H1 (cell line): Measurements from ENCODE around the gene RHBDD2. TPM values are rescaled to one million over a fixed set of nuclear protein-coding genes. Genes with fewer than 3 reads are reported as not detected.
"Not testable (repeated sequence)": the region's sequence is repeated elsewhere in the genome, so short reads cannot be mapped to it uniquely, and the experiment has no call there.

Experiments used
- CTCF ChIA-PET: fragments of 300-600 bp; sonication (Branson Sonifier 250); formaldehyde crosslinking; loops from one replicate; lab custom pipeline; 2021; ENCODE audit not compliant: partially characterized antibody; lab: Charles Lee
- POLR2A ChIA-PET: fragments of 300-600 bp; sonication (Branson Sonifier 250); formaldehyde crosslinking; loops from one replicate; lab custom pipeline; 2021; ENCODE audit warnings: inconsistent platforms; ENCODE audit not compliant: partially characterized antibody; lab: Charles Lee
- DNase-seq, 2 experiments: peaks; one replicate each; pipeline versions ENCODE4 v3.0.0 to v3.0.0-alpha.2; 2010 to 2022; ENCODE audit warnings: low spot score in 2 of 2, low read depth in 1 of 2, mixed read lengths in 1 of 2
- FAIRE-seq: peaks from 2 replicates; lab custom pipeline; 2011; peaks lifted over from hg19 to GRCh38; lab: Jason Lieb, UNC
- H2AFZ ChIP-seq: 2 replicates; pipeline ENCODE4 v1.8.1; 2012; ENCODE audit warnings: low read length, inconsistent platforms
- H2AK5ac ChIP-seq: 2 replicates; pipeline ENCODE4 v1.6.1; 2013; ENCODE audit warnings: low read depth, low read length
- H2BK120ac ChIP-seq: replicated peaks from 2 replicates; pipeline ENCODE3; 2013; ENCODE audit warnings: low read depth, low read length, inconsistent platforms
- H2BK12ac ChIP-seq: 2 replicates; pipeline ENCODE4 v1.6.1; 2013; ENCODE audit warnings: low read depth, low read length
- H2BK15ac ChIP-seq: 2 replicates; pipeline ENCODE4 v1.6.1; 2013; ENCODE audit warnings: low read length
- H2BK20ac ChIP-seq: 2 replicates; pipeline ENCODE4 v1.6.1; 2013; ENCODE audit warnings: low read length
- H2BK5ac ChIP-seq: 2 replicates; pipeline ENCODE4 v1.6.1; 2013; ENCODE audit warnings: low read depth, low read length
- H3K14ac ChIP-seq: 2 replicates; pipeline ENCODE4 v1.6.1; 2013; ENCODE audit warnings: inconsistent platforms; ENCODE audit not compliant: insufficient read length
- H3K18ac ChIP-seq: 2 replicates; pipeline ENCODE4 v1.6.1; 2013; ENCODE audit warnings: low read length; ENCODE audit errors: extremely low read depth
- H3K23ac ChIP-seq: 2 replicates; pipeline ENCODE4 v1.6.1; 2013; ENCODE audit warnings: inconsistent platforms; ENCODE audit not compliant: insufficient read length
- H3K23me2 ChIP-seq: 2 replicates; pipeline ENCODE4 v1.6.1; 2013; ENCODE audit warnings: low read depth, low read length
- H3K27ac ChIP-seq: 2 replicates; pipeline ENCODE4 v1.6.1; 2011; ENCODE audit warnings: low read depth, low read length, inconsistent platforms
- H3K27me3 ChIP-seq, 4 experiments: replicated peaks in 1 of 4; 1 replicate in 1 of 4; 2 replicates in 3 of 4; pipeline versions ENCODE4 v1.6.1 to v1.8.1; 2011 to 2013; ENCODE audit warnings: low read length in 3 of 4, mild to moderate bottlenecking in 3 of 4, inconsistent platforms in 2 of 4, mixed read lengths in 2 of 4, moderate library complexity in 1 of 4; ENCODE audit not compliant: control insufficient read depth in 3 of 4, insufficient read depth in 3 of 4; ENCODE audit errors: extremely low read depth in 1 of 4
- H3K36me3 ChIP-seq, 4 experiments: 2 replicates each; pipeline versions ENCODE4 v1.6.1 to v1.8.1; 2011 to 2013; ENCODE audit warnings: mild to moderate bottlenecking in 4 of 4, low read length in 3 of 4, moderate library complexity in 2 of 4, control low read depth in 1 of 4, inconsistent platforms in 1 of 4; ENCODE audit not compliant: insufficient read depth in 4 of 4, control insufficient read depth in 2 of 4
- H3K4ac ChIP-seq: replicated peaks from 2 replicates; pipeline ENCODE3; 2013; ENCODE audit warnings: low read length, low read depth, mixed read lengths, inconsistent platforms; ENCODE audit not compliant: insufficient read length
- H3K4me1 ChIP-seq, 4 experiments: replicated peaks in 1 of 4; 1 replicate in 1 of 4; 2 replicates in 3 of 4; pipeline versions ENCODE4 v1.6.1 to v1.8.1; 2011 to 2013; ENCODE audit warnings: low read length in 3 of 4, inconsistent platforms in 2 of 4, mixed read lengths in 1 of 4; ENCODE audit not compliant: insufficient read depth in 4 of 4, control insufficient read depth in 3 of 4
- H3K4me2 ChIP-seq, 2 experiments: 2 replicates each; pipeline versions ENCODE4 v1.6.1 to v1.8.1; 2011 to 2013; ENCODE audit warnings: low read depth in 2 of 2, low read length in 2 of 2, control low read depth in 1 of 2, inconsistent platforms in 1 of 2, mild to moderate bottlenecking in 1 of 2; ENCODE audit not compliant: insufficient read depth in 1 of 2
- H3K4me3 ChIP-seq, 4 experiments: fragments of 200-600, 300-600 bp in 1 of 4; sonication (generic), shearing (Covaris generic), sonication (Bioruptor Twin) in 1 of 4; 2 replicates each; pipeline versions ENCODE4 v1.5.1 to v1.8.1; 2011 to 2016; ENCODE audit warnings: low read length in 4 of 4, low read depth in 3 of 4, control low read depth in 2 of 4, inconsistent platforms in 2 of 4, mild to moderate bottlenecking in 2 of 4, mixed read lengths in 1 of 4, moderate library complexity in 1 of 4; ENCODE audit not compliant: insufficient read depth in 2 of 4; ENCODE audit errors: extremely low read depth in 1 of 4
- H3K56ac ChIP-seq: replicated peaks from 2 replicates; pipeline ENCODE3; 2013; ENCODE audit warnings: low read depth, mild to moderate bottlenecking, mixed read lengths, low read length, inconsistent platforms; ENCODE audit not compliant: insufficient read length
- H3K79me1 ChIP-seq: 2 replicates; pipeline ENCODE4 v1.6.1; 2013; ENCODE audit warnings: low read depth, low read length, control low read depth
- H3K79me2 ChIP-seq, 2 experiments: 2 replicates each; pipeline versions ENCODE4 v1.6.1 to v1.8.1; 2012 to 2013; ENCODE audit warnings: low read length in 2 of 2, mild to moderate bottlenecking in 2 of 2, inconsistent platforms in 1 of 2; ENCODE audit not compliant: insufficient read depth in 2 of 2, control insufficient read depth in 1 of 2
- H3K9ac ChIP-seq, 4 experiments: replicated peaks in 1 of 4; 1 replicate in 1 of 4; 2 replicates in 3 of 4; pipeline versions ENCODE4 v1.6.1 to v1.8.1; 2011 to 2013; ENCODE audit warnings: low read depth in 3 of 4, low read length in 3 of 4, control low read depth in 2 of 4, mild to moderate bottlenecking in 2 of 4, moderate library complexity in 2 of 4, inconsistent platforms in 1 of 4; ENCODE audit errors: extremely low read depth in 1 of 4
- H3K9me3 ChIP-seq, 2 experiments: 2 replicates each; pipeline versions ENCODE4 v1.6.1 to v1.8.1; 2012 to 2013; ENCODE audit warnings: mild to moderate bottlenecking in 2 of 2, moderate library complexity in 2 of 2, control low read depth in 1 of 2, inconsistent platforms in 1 of 2, low read depth in 1 of 2, low read length in 1 of 2, mixed read lengths in 1 of 2; ENCODE audit not compliant: insufficient read depth in 2 of 2
- H4K20me1 ChIP-seq, 2 experiments: replicated peaks in 1 of 2; 2 replicates each; pipeline versions ENCODE3 to v1.8.1; 2011 to 2013; ENCODE audit warnings: inconsistent platforms in 2 of 2, low read length in 2 of 2, mild to moderate bottlenecking in 1 of 2; ENCODE audit not compliant: insufficient read depth in 2 of 2, control insufficient read depth in 1 of 2
- H4K5ac ChIP-seq: 2 replicates; pipeline ENCODE4 v1.6.1; 2013; ENCODE audit warnings: low read length, low read depth, mixed read lengths, inconsistent platforms; ENCODE audit not compliant: insufficient read length
- H4K8ac ChIP-seq: 2 replicates; pipeline ENCODE4 v1.8.0; 2013; ENCODE audit warnings: mild to moderate bottlenecking, moderate library complexity, low read length, inconsistent platforms; ENCODE audit not compliant: insufficient read depth; ENCODE audit errors: extremely low read depth
- H4K91ac ChIP-seq: replicated peaks from 2 replicates; pipeline ENCODE3; 2013; ENCODE audit warnings: low read length, mixed read lengths, inconsistent platforms; ENCODE audit not compliant: insufficient read length
- WGBS, 2 experiments: shearing (Covaris generic) in 1 of 2; methylation state at CpG; one replicate each; pipeline versions ENCODE4 v1.1.6 to v1.1.7; 2013 to 2015; ENCODE audit warnings: low lambda C conversion rate in 2 of 2, mixed read lengths in 2 of 2, inconsistent platforms in 1 of 2, low coverage in 1 of 2, missing lambda C conversion rate in 1 of 2; ENCODE audit not compliant: insufficient replicate concordance in 2 of 2, insufficient coverage in 1 of 2, insufficient read length in 1 of 2; ENCODE audit errors: extremely low coverage in 1 of 2, missing lambda C conversion rate in 1 of 2; 5-methylcytosine and 5-hydroxymethylcytosine counted together
- polyA plus RNA-seq, 7 experiments: library from polyadenylated mRNA; depleted of rRNA in 3 of 7; stranded (reverse) in 5 of 7; unstranded in 2 of 7; fragments of >200 nt in 5 of 7; fragments of 200-250 nt in 2 of 7; gene quantifications; 1 replicate in 5 of 7; 2 replicates in 1 of 7; 4 replicates in 1 of 7; pipeline versions ENCODE4 v1.2.1 to v1.2.3, GENCODE V29; 2011 to 2013; ENCODE audit warnings: missing spikeins in 2 of 7, mixed read lengths in 2 of 7
- total RNA-seq: library from RNA; stranded (reverse); fragmentation: NEBNext Ultra II Directional; extraction: Animal tissue kit (Norgen Biotek cat#: 25700); gene quantifications from 2 replicates; pipeline ENCODE4 v1.2.1, GENCODE V29; 2021

Gene RHBDD2
- total and polyA plus RNA-seq, 2 of the 8 experiments (the other 6 are each of a cell fraction or from before 2014, with no cell fraction given), result 28.3 to 65.5 TPM

GRCh38 chr7:75833662-75834061 is 45.2 kb upstream of the RHBDD2 start:
- H4K8ac ChIP-seq, H4K91ac ChIP-seq, H3K27ac ChIP-seq, H3K4ac ChIP-seq, H4K5ac ChIP-seq, H2BK12ac ChIP-seq, H2BK20ac ChIP-seq, H2BK15ac ChIP-seq, DNase-seq, H2BK5ac ChIP-seq, H3K56ac ChIP-seq, H4K20me1 ChIP-seq, H3K9ac ChIP-seq, H3K4me2 ChIP-seq, H3K9me3 ChIP-seq, H3K36me3 ChIP-seq, H3K27me3 ChIP-seq, H3K4me3 ChIP-seq, H3K23me2 ChIP-seq, FAIRE-seq, H3K18ac ChIP-seq, H3K79me1 ChIP-seq, H2BK120ac ChIP-seq, H3K79me2 ChIP-seq, H2AFZ ChIP-seq, H2AK5ac ChIP-seq, H3K23ac ChIP-seq, H3K14ac ChIP-seq, H3K4me1 ChIP-seq: not testable (repeated sequence)
- POLR2A ChIA-PET, result interaction anchor here (0.6 kb wide), 1 partner anchor 52 kb away, joined by 3 read pairs; no protein-coding TSS in a partner anchor
- CTCF ChIA-PET, result interaction anchor here (0.6 kb wide), 1 partner anchor 14 kb away, joined by 3 read pairs; no protein-coding TSS in a partner anchor
- WGBS, 2 experiments, result 83% methylated on average over 6 of the region's 6 CpGs; no CpG with 5 or more reads in 1 of the 2 experiments
